KMS-11 (cell line): ENCODE results near the gene MED4.
"Not testable (repeated sequence)": the region's sequence is repeated elsewhere in the genome, so short reads cannot be mapped to it uniquely, and the experiment has no call there.

ENCODE experiments used
- H2AFZ ChIP-seq: fragments of 200-600 bp; sonication (generic); 2 replicates; pipeline ENCODE4 v1.6.1; 2016; ENCODE audit warnings: antibody characterized with exemption, mixed run types, low read depth
- H3K27ac ChIP-seq: fragments of 200-600 bp; sonication (generic); 2 replicates; pipeline ENCODE4 v1.6.1; 2016; ENCODE audit warnings: mild to moderate bottlenecking, mixed run types
- H3K27me3 ChIP-seq: fragments of 200-600 bp; sonication (generic); 2 replicates; pipeline ENCODE4 v1.6.1; 2017; ENCODE audit warnings: mild to moderate bottlenecking, low read depth, mixed run types, moderate library complexity; ENCODE audit not compliant: insufficient read depth
- H3K36me3 ChIP-seq: fragments of 200-600 bp; sonication (generic); 2 replicates; pipeline ENCODE4 v1.6.1; 2017; ENCODE audit warnings: mild to moderate bottlenecking, mixed run types; ENCODE audit not compliant: insufficient read depth
- H3K4me1 ChIP-seq: fragments of 200-600 bp; sonication (generic); 2 replicates; pipeline ENCODE4 v1.6.1; 2016; ENCODE audit warnings: mild to moderate bottlenecking, low read depth, mixed run types; ENCODE audit not compliant: poor library complexity, severe bottlenecking
- H3K4me2 ChIP-seq: fragments of 200-600 bp; sonication (generic); 2 replicates; pipeline ENCODE4 v1.7.0; 2016; ENCODE audit warnings: mild to moderate bottlenecking, mixed run types
- H3K4me3 ChIP-seq: fragments of 200-600 bp; sonication (generic); IDR thresholded peaks from 2 replicates; pipeline ENCODE4 v1.6.1; 2017; ENCODE audit warnings: low read depth, low read length, mixed read lengths; ENCODE audit not compliant: insufficient read depth
- H3K79me2 ChIP-seq: fragments of 200-600 bp; sonication (generic); 2 replicates; pipeline ENCODE4 v1.6.1; 2016; ENCODE audit warnings: low read depth, mixed run types; ENCODE audit not compliant: insufficient read depth
- H3K9ac ChIP-seq: fragments of 200-600 bp; sonication (generic); 2 replicates; pipeline ENCODE4 v1.6.1; 2016; ENCODE audit warnings: mild to moderate bottlenecking, mixed run types
- H4K20me1 ChIP-seq: fragments of 200-600 bp; sonication (generic); 2 replicates; pipeline ENCODE4 v1.6.1; 2016; ENCODE audit warnings: mild to moderate bottlenecking, mixed run types; ENCODE audit not compliant: insufficient read depth
- TF ChIP-seq, protein P1 (sequence below): fragments of 200-600 bp; sonication (generic); conservative IDR thresholded peaks from 2 replicates; pipeline ENCODE4 v1.6.1; 2017; ENCODE audit warnings: low read depth, mild to moderate bottlenecking, antibody characterized with exemption, low read length, moderate library complexity, mixed read lengths

MED4 gene

DNA sequence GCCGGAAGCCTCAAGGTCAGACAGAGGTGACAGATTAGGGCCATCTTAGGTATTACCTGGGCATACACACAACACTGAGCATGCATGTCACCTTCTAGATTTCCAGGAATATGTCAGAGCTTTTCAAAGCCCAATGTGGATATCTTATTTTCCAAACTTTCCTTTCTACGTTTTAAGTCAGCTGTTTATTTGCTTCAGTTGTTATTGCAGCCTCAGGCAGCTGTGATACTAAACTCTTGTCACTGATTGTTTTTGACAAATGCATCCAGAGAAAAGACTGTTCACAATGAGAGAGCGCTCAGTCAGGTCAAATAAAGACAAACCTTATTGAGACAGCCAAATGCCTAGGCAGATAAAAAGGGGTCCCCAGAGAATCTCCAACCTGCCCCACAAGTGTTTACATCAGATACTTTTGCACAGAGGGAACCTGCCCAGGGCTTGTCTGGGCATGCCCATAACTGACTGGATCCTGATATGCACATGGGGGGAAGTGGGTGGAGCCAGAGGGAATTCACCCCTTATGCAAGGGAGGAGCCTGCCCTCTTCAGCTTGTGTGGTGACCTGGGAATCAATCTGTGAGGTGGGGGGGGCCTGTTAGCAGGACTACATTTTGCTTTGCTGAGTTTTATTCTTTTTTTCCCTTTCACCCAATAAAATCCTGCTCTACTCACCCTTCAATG, 28.5 kb downstream of the MED4 start:
- Histone ChIP-seq H3K27me3 (no peaks in the 10 kb centered on the region), H3K36me3 (no peaks in the 10 kb centered on the region), H3K4me3 (no peak overlapping the region), H3K27ac (no peak overlapping the region), H3K4me1 (no peaks in the 10 kb centered on the region), H3K9ac (no peak overlapping the region), H4K20me1 (no peaks in the 10 kb centered on the region), H3K4me2 (no peak overlapping the region), H2AFZ (no peak overlapping the region), H3K79me2 (no peaks in the 10 kb centered on the region)
- TF ChIP-seq, protein P1, sequence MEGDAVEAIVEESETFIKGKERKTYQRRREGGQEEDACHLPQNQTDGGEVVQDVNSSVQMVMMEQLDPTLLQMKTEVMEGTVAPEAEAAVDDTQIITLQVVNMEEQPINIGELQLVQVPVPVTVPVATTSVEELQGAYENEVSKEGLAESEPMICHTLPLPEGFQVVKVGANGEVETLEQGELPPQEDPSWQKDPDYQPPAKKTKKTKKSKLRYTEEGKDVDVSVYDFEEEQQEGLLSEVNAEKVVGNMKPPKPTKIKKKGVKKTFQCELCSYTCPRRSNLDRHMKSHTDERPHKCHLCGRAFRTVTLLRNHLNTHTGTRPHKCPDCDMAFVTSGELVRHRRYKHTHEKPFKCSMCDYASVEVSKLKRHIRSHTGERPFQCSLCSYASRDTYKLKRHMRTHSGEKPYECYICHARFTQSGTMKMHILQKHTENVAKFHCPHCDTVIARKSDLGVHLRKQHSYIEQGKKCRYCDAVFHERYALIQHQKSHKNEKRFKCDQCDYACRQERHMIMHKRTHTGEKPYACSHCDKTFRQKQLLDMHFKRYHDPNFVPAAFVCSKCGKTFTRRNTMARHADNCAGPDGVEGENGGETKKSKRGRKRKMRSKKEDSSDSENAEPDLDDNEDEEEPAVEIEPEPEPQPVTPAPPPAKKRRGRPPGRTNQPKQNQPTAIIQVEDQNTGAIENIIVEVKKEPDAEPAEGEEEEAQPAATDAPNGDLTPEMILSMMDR = no peak

DNA sequence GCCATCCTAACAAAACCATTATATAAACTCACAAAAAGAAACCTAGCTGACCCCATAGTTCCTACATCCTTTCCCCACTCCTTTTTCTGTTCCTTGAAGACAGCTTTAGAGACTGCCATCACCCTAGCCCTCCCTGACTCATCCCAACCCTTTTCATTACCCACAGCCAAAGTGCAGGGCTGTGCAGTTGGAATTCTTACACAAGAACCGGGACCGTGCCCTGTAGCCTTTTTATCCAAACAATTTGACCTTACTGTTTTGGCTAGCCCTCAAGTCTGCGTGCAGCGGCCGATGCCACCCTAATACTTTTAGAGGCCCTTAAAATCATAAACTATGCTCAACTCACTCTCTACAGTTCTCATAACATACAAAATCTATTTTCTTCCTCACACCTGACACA, 35.0 kb downstream of the MED4 start:
- H3K79me2 ChIP-seq, H3K4me1 ChIP-seq, H4K20me1 ChIP-seq, H3K9ac ChIP-seq, H3K4me2 ChIP-seq, H3K27me3 ChIP-seq, H3K27ac ChIP-seq, H2AFZ ChIP-seq, H3K36me3 ChIP-seq, H3K4me3 ChIP-seq: not testable (repeated sequence)

DNA sequence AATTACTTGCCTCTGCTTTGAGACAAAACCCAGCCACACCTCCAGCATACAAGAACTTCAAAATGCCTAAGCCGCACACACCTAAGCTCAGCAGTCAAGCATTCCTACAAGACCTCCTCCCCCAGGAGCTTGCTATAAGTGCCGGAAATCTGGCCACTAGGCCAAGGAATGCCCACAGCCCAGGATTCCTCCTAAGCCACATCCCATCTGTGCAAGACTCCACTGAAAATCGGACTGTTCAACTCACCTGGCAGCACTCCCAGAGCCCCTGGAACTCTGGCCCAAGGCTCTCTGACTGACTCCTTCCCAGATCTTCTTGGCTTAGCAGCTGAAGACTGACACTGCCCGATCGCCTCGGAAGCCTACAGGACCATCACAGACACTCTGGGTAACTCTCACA, 36.4 kb downstream of the MED4 start:
- not testable (repeated sequence) for H3K79me2 ChIP-seq, H3K4me3 ChIP-seq, H3K4me2 ChIP-seq, H2AFZ ChIP-seq, H4K20me1 ChIP-seq, H3K36me3 ChIP-seq, H3K4me1 ChIP-seq, H3K27me3 ChIP-seq, H3K27ac ChIP-seq, H3K9ac ChIP-seq

DNA sequence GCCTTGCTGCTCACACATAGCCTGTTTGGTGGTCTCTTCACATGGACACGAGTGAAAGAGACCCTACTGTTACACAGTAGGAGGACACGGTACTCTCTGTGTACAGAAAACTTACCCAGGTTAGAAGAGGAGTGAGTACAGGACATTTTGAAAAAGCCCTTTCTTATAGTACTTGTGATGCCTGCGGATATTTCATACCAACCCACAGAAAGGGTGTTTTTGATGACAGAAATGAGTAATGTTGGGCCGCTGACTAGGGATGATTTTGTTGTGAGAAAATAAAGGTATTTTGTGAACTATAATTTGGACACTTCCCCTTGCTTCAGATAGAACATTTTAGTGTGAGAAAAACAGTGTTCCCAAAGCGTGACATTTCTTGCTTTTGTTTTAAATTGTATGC, 39.2 kb downstream of the MED4 start:
- Histone ChIP-seq H2AFZ (no peak overlapping the region), H3K4me3 (no peak overlapping the region), H3K9ac (no peak overlapping the region), H3K36me3 (no peaks in the 10 kb centered on the region), H3K27ac (no peak overlapping the region), H4K20me1 (no peaks in the 10 kb centered on the region), H3K4me2 (no peak overlapping the region), H3K4me1 (no peaks in the 10 kb centered on the region), H3K27me3 (no peaks in the 10 kb centered on the region), H3K79me2 (no peaks in the 10 kb centered on the region)
- TF ChIP-seq, protein P1 = no peak

DNA sequence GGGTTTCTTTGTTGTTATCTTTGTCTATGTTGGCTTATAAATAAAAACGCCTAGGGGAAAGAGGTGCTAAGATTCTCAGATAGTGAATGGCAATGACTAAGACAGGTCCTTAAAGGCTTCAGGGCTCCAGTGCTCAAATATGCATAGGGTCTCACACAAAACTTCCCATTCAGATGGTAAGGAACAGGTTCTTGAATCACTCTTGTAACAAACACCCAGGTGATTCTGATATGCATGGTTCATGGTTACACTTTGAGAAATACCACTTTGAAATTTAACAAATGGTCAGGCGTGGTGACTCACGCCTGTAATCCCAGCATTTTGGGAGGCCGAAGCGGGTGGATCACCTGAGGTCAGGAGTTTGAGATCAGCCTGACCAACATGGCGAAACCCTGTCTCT, 40.3 kb downstream of the MED4 start:
- H3K27me3 ChIP-seq = no peaks in the 10 kb centered on the region
- TF ChIP-seq, protein P1 = no peak
- no peak overlapping the region for H2AFZ ChIP-seq
- H3K4me1 ChIP-seq = no peaks in the 10 kb centered on the region
- no peak overlapping the region for H3K27ac ChIP-seq
- H4K20me1 ChIP-seq = no peaks in the 10 kb centered on the region
- H3K4me3 ChIP-seq = no peak overlapping the region
- no peak overlapping the region for H3K9ac ChIP-seq
- no peak overlapping the region for H3K4me2 ChIP-seq
- no peaks in the 10 kb centered on the region for H3K79me2 ChIP-seq
- no peaks in the 10 kb centered on the region for H3K36me3 ChIP-seq
